ENCODE results near the gene NDUFA13.

NDUFA13 gene

GRCh38 chr19:19531951-19532805 is 16.2 kb downstream of the NDUFA13 start:
- peak; percentile 58 for FAIRE-seq
- peak; percentile 95 for DNase-seq (ENCODE audit: insufficient read length, low spot score)

GRCh38 chr19:19532806-19533701 is 17.0 kb downstream of the NDUFA13 start:
- no peak for DNase-seq (ENCODE audit: insufficient read length, low spot score)
- FAIRE-seq = no peak

- no peak for DNase-seq (ENCODE audit: insufficient read length, low spot score)
- FAIRE-seq = no peak
These were observed 17.8 kb downstream of the NDUFA13 start for GRCh38 chr19:19533841-19534240.

GRCh38 chr19:19534556-19535265 is 18.7 kb downstream of the NDUFA13 start:
- DNase-seq (ENCODE audit: insufficient read length, low spot score) (no peak), FAIRE-seq (no peak)

GRCh38 chr19:19535311-19536191 is 19.5 kb downstream of the NDUFA13 start:
- FAIRE-seq = no peak
- no peak for DNase-seq (ENCODE audit: insufficient read length, low spot score)

- DNase-seq (ENCODE audit: insufficient read length, low spot score) (no peak), FAIRE-seq (no peak)
These were observed 21.3 kb downstream of the NDUFA13 start for GRCh38 chr19:19537075-19538048.

- DNase-seq (ENCODE audit: insufficient read length, low spot score) (no peak), FAIRE-seq (no peak)
These were observed 22.2 kb downstream of the NDUFA13 start, which contains the start of gene CILP2 for GRCh38 chr19:19538061-19538784. CILP2 (plus strand) TSS chr19:19538265; CDS start chr19:19538350, 85 bp downstream.

- FAIRE-seq = no peak
- no peak for DNase-seq (ENCODE audit: insufficient read length, low spot score)
These were observed 22.8 kb downstream of the NDUFA13 start for GRCh38 chr19:19538785-19539166.

- FAIRE-seq (no peak), DNase-seq (ENCODE audit: insufficient read length, low spot score) (no peak)
These were observed 23.7 kb downstream of the NDUFA13 start for GRCh38 chr19:19539698-19540063.

GRCh38 chr19:19540064-19540714 is 24.2 kb downstream of the NDUFA13 start:
- FAIRE-seq = no peak

GRCh38 chr19:19540715-19541515 is 24.9 kb downstream of the NDUFA13 start:
- DNase-seq (ENCODE audit: insufficient read length, low spot score) (peak; percentile 85), FAIRE-seq (peak; percentile 4)

More at GRCh38 chr19:19540064-19540714, 24.2 kb downstream of the NDUFA13 start:
- no peak for DNase-seq (ENCODE audit: insufficient read length, low spot score)

- FAIRE-seq = no peak
- DNase-seq (ENCODE audit: insufficient read length, low spot score) = no peak
These were observed 25.6 kb downstream of the NDUFA13 start for GRCh38 chr19:19541616-19542015.

GRCh38 chr19:19542507-19542906 is 26.5 kb downstream of the NDUFA13 start:
- FAIRE-seq (no peak), DNase-seq (ENCODE audit: insufficient read length, low spot score) (no peak)

- DNase-seq (ENCODE audit: insufficient read length, low spot score) (no peak), FAIRE-seq (no peak)
These were observed 27.1 kb downstream of the NDUFA13 start for GRCh38 chr19:19543101-19543500.

GRCh38 chr19:19543640-19544039 is 27.6 kb downstream of the NDUFA13 start:
- FAIRE-seq = no peak
- DNase-seq (ENCODE audit: insufficient read length, low spot score) = no peak

GRCh38 chr19:19544257-19544953 is 28.4 kb downstream of the NDUFA13 start:
- no peak for FAIRE-seq
- no peak for DNase-seq (ENCODE audit: insufficient read length, low spot score)

Measured in GM19239 (cell line).